Measurements from ENCODE around the gene MAP3K15.

MAP3K15 gene

DNA sequence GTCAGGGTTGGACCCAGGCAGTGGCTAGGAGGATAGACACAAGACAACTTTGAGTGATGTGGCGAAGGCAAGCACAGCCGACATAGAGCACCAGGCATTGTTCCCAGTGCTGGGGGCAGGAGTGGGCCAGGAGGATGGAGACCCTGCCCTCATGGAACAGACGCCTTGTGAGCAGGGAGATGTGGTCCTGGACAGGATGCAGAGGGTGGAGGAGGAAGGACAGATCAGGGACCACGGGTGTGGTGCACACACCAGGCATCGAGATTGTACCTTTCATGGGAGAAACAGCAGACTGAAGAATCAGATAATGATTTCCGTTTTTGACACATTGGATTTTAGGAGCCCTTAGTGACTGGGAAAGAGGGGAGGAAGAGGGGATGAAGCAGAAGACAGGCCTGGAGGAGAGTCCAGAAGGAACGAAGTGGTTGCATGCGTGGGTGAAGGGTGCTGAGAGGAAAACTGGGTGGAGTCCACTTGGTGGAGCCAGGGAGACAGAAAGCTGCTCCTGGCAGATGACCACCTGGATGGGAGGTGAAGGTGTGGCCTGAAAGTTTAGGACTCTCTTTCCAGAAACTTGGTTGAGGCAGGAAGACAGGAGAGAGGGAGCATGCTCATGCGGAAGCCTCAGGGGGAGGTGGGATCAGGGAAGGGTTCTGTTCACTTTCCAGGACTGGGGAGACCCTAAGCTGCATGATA lies 27.9 kb upstream of the MAP3K15 start:
- H3K36me3 ChIP-seq (ENCODE audit: control insufficient read depth, insufficient read depth, low read length) = peaks cover 15% of the 10 kb centered on the region
- TF ChIP-seq, protein P1, sequence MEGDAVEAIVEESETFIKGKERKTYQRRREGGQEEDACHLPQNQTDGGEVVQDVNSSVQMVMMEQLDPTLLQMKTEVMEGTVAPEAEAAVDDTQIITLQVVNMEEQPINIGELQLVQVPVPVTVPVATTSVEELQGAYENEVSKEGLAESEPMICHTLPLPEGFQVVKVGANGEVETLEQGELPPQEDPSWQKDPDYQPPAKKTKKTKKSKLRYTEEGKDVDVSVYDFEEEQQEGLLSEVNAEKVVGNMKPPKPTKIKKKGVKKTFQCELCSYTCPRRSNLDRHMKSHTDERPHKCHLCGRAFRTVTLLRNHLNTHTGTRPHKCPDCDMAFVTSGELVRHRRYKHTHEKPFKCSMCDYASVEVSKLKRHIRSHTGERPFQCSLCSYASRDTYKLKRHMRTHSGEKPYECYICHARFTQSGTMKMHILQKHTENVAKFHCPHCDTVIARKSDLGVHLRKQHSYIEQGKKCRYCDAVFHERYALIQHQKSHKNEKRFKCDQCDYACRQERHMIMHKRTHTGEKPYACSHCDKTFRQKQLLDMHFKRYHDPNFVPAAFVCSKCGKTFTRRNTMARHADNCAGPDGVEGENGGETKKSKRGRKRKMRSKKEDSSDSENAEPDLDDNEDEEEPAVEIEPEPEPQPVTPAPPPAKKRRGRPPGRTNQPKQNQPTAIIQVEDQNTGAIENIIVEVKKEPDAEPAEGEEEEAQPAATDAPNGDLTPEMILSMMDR (IDR thresholded peaks at IDR 0.05; ENCODE audit: insufficient read depth, low read length, poor library complexity, severe bottlenecking) = no peak
- H3K27me3 ChIP-seq (replicated peaks; ENCODE audit: control insufficient read depth, insufficient read depth, low read length) = no peaks in the 10 kb centered on the region
- DNase-seq (ENCODE audit: extremely low read depth, insufficient read length) = no peak
- H3K4me3 ChIP-seq (replicated peaks; ENCODE audit: low read depth, low read length) = no peak overlapping the region

DNA sequence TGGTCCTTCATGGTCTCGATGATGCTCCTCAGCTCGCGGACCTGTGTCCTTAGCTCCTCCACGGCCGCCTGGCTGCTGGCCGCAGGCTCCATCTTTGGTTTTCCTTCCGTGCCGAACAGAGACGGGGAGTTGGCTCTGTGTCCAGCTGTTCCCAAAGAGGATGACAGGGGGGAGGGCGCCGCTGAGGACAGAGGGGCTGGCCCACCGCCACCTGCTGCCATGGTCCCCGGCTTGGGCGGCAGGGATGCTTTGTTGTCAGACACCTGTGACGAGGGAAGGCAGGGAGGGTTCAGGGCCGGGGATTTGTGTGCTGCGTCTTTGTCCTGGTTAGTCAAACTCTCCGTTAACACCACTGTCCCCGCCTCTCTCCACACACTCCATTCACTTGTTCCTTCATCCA lies 26.6 kb upstream of the MAP3K15 start:
- Histone ChIP-seq H3K27me3 (replicated peaks; ENCODE audit: control insufficient read depth, insufficient read depth, low read length) (no peaks in the 10 kb centered on the region), H3K4me3 (replicated peaks; ENCODE audit: low read depth, low read length) (no peak overlapping the region), H3K36me3 (ENCODE audit: control insufficient read depth, insufficient read depth, low read length) (peaks cover 15% of the 10 kb centered on the region)
- TF ChIP-seq, protein P1 (IDR thresholded peaks at IDR 0.05; ENCODE audit: insufficient read depth, low read length, poor library complexity, severe bottlenecking) = no peak
- no peak for DNase-seq (ENCODE audit: extremely low read depth, insufficient read length)

DNA sequence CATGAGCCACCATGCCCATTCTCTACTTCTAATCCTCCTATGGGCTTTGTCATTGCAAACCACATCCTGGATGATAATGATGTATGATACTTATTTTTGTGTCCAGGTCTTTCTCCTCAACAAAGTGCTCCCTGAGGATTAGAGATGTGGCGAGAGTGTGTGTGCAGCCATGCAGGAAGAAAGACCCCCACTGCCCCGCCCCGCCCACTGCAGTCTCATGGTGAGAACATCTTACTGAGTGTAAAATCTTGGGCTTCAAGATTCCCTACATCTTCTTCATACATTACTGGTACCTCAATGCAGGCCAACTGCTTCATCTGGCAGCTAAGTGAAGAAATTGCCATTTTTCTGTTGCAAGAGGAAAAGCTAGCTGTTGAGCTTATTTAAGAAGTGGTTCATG lies 25.9 kb upstream of the MAP3K15 start:
- no peak for DNase-seq (ENCODE audit: extremely low read depth, insufficient read length)
- H3K27me3 ChIP-seq (replicated peaks; ENCODE audit: control insufficient read depth, insufficient read depth, low read length) = no peaks in the 10 kb centered on the region
- TF ChIP-seq, protein P1 (IDR thresholded peaks at IDR 0.05; ENCODE audit: insufficient read depth, low read length, poor library complexity, severe bottlenecking) = no peak
- H3K4me3 ChIP-seq (replicated peaks; ENCODE audit: low read depth, low read length) = no peak overlapping the region
- H3K36me3 ChIP-seq (ENCODE audit: control insufficient read depth, insufficient read depth, low read length) = peaks cover 16% of the 10 kb centered on the region

DNA sequence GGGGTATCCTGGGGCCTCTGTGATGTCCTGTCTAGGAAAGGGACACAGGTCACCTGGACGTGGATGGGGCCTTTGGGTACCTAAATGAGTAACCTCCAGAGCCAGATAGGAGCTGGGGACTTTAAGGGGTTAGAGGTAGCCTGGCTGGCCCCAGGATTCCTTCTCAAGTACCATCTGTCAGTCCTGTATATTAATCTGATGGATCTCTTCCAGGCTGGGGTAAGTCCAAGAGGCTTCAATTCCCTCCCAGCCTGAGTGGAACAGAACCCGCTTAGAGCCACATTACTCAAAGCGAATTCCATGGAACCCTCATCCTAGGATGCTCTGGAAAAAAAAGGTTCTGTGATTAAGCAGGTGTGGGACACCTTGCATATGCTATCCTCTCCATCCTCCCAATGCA lies 24.8 kb upstream of the MAP3K15 start:
- Histone ChIP-seq H3K4me3 (replicated peaks; ENCODE audit: low read depth, low read length) (no peak overlapping the region), H3K36me3 (ENCODE audit: control insufficient read depth, insufficient read depth, low read length) (peaks cover 14% of the 10 kb centered on the region), H3K27me3 (replicated peaks; ENCODE audit: control insufficient read depth, insufficient read depth, low read length) (no peaks in the 10 kb centered on the region)
- DNase-seq (ENCODE audit: extremely low read depth, insufficient read length) = no peak
- TF ChIP-seq, protein P1 (IDR thresholded peaks at IDR 0.05; ENCODE audit: insufficient read depth, low read length, poor library complexity, severe bottlenecking) = no peak

DNA sequence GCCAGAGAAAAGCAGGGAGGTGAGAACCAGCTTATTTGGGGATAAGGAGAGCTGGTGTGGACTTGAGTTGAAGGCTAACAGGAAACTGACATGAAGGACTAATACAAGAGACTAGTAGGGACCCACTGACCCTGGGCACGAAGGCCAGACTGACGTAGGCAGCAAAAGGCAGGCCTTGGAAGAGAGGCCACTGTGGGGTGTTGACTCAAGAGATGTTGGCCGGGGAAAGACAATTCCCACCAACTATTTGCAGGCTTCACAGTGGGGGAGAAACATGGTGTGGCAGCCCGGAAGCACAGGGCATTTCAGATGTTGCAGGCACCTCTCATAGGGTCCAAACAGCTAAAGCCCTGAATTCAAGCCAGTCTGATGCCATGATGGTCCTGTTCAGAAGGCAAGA lies 24.4 kb upstream of the MAP3K15 start:
- H3K27me3 ChIP-seq (replicated peaks; ENCODE audit: control insufficient read depth, insufficient read depth, low read length) = no peaks in the 10 kb centered on the region

More for the DNA sequence above, 24.4 kb upstream of the MAP3K15 start:
- DNase-seq (ENCODE audit: extremely low read depth, insufficient read length) = no peak
- H3K4me3 ChIP-seq (replicated peaks; ENCODE audit: low read depth, low read length) = no peak overlapping the region
- TF ChIP-seq, protein P1 (IDR thresholded peaks at IDR 0.05; ENCODE audit: insufficient read depth, low read length, poor library complexity, severe bottlenecking) = no peak
- peaks cover 14% of the 10 kb centered on the region for H3K36me3 ChIP-seq (ENCODE audit: control insufficient read depth, insufficient read depth, low read length)

Data from GM06990 (cell line).